GM18519 (cell line): ENCODE data around the gene DYNLL2.
"Not testable (repeated sequence)": the region's sequence is repeated elsewhere in the genome, so short reads cannot be mapped to it uniquely, and the experiment has no call there.

Experiments
- ATAC-seq: cut with Tn5 transposase; IDR thresholded peaks from one replicate; pipeline ENCODE4 v1.9.1; 2021; ENCODE audit warnings: mild to moderate bottlenecking, moderate library complexity; ENCODE audit not compliant: unreplicated experiment, low FRiP score

Gene DYNLL2

GRCh38 chr17:58097384-58098088 is 14.3 kb downstream of the DYNLL2 start:
- no peak for ATAC-seq

GRCh38 chr17:58100506-58100905 is 17.3 kb downstream of the DYNLL2 start:
- ATAC-seq: no peak

- not testable (repeated sequence) for ATAC-seq
These were observed 18.7 kb downstream of the DYNLL2 start for GRCh38 chr17:58101898-58102297.

- no peak for ATAC-seq
These were observed 21.9 kb downstream of the DYNLL2 start for GRCh38 chr17:58105093-58105492.

DNA sequence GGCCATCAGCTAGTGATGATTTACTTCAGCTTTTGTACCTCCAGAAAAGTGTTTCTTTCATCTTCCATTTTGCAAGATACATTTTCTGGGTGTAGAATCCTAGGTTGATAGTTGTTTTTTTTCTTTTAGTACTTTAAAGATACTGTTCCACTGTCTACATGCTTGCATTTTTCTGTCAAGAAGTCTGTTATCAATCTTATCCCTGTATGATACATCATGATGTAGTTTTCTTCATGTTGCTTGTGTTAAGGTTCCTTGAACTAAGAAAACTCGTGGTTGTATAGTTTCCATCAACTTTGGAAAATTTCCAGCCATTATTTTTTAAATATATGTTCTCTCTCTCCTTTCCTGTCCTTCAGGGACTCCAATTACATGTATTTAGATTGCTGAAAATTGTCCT is 24.1 kb downstream of the DYNLL2 start:
- ATAC-seq: no peak

GRCh38 chr17:58109197-58109596 is 26.0 kb downstream of the DYNLL2 start:
- no peak for ATAC-seq

- ATAC-seq: no peak
These were observed 26.8 kb downstream of the DYNLL2 start for GRCh38 chr17:58110012-58110411.

DNA sequence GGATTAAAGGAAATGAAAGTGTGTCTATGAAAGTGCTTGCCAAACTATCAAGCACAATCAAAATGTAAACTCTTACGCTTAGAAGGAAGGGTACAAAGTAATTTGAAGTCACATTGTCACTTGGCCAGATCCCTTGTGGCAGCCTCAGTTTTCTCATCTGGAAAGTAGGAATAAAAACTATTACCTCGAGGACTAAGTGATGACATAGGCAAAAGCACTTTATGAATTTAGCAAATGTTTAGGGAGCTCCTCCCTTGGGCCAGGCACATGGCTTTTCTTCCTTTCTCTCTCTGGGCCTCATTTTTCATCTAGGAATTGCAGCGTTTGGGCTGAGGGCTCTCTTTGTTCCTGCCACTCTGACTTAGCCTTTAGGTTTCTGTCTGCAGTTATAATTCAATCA is 28.5 kb downstream of the DYNLL2 start:
- no peak for ATAC-seq

DNA sequence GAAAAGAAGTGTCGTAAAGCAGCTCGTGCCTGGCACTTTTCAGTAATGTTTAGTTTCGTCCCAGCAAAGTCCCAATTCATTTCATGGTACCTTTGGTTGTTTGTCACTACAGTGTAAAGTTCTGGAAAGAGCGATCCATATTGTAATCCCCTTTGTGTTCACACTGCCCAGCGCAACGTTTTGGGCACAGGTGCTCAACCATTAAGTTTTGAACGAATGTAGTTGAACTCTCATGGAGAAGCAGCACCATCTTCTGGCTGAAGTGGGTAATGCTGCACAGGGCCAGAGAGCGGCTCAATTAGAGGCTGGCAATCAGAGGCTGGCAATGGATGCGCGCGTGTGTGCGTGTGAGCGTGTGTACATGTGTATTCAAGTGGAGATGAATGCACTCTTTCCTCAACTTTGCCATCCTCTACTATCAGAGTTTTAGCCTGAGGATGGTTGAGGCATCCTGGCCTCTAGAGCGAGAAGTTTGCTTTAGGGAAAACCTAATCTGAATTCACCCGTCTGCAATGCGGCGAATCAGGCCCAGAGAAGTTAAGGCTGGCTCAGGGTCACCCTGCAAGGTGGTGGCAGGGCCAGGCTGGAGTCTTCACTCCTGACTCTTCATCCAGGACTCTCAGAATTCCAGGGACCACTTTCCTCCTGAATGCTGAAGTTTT is 29.9 kb downstream of the DYNLL2 start:
- no peak for ATAC-seq

DNA sequence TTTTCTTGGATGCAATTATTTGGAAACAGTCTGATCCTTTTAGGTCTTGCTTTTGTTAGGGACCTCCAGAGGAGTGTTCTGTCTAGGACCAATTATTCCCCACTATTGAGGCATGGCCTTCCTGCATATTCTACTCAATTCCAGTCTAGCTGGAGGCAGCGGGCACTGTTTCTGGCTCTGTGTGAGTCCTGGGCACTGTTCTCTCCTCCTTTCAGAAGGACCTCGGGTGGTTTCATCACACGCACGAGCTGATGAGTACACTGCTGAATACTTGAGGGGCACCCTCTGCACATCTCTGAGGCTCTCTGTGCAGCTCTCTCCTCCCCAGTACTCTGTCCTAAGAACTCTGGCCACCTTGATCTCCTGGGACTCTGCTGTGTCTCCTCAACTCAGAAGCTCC is 30.7 kb downstream of the DYNLL2 start:
- ATAC-seq: no peak

- ATAC-seq: no peak
These were observed 34.2 kb downstream of the DYNLL2 start for GRCh38 chr17:58117382-58117781.

- no peak for ATAC-seq
These were observed 36.3 kb downstream of the DYNLL2 start for GRCh38 chr17:58119491-58119890.

- ATAC-seq: no peak
These were observed 37.1 kb downstream of the DYNLL2 start for GRCh38 chr17:58120195-58120822.

GRCh38 chr17:58121925-58122324 is 38.7 kb downstream of the DYNLL2 start:
- no peak for ATAC-seq

GRCh38 chr17:58127846-58128245 is 44.6 kb downstream of the DYNLL2 start:
- no peak for ATAC-seq

DNA sequence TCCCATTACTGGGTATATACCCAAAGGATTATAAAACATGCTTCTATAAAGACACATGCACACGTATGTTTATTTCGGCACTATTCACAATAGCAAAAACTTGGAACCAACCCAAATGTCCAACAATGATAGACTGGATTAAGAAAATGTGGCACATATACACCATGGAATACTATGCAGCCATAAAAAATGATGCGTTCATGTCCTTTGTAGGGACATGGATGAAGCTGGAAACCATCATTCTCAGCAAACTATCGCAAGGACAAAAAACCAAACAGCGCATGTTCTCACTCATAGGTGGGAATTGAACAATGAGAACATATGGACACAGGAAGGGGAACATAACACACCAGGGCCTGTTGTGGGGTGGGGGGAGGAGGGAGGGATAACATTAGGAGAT is 49.5 kb downstream of the DYNLL2 start:
- not testable (repeated sequence) for ATAC-seq

GRCh38 chr17:58136669-58137279 is 53.6 kb downstream of the DYNLL2 start:
- no peak for ATAC-seq

- ATAC-seq: no peak
These were observed 58.3 kb downstream of the DYNLL2 start for GRCh38 chr17:58141505-58141904.

- ATAC-seq: not testable (repeated sequence)
These were observed 60.1 kb downstream of the DYNLL2 start for GRCh38 chr17:58143335-58143734.

DNA sequence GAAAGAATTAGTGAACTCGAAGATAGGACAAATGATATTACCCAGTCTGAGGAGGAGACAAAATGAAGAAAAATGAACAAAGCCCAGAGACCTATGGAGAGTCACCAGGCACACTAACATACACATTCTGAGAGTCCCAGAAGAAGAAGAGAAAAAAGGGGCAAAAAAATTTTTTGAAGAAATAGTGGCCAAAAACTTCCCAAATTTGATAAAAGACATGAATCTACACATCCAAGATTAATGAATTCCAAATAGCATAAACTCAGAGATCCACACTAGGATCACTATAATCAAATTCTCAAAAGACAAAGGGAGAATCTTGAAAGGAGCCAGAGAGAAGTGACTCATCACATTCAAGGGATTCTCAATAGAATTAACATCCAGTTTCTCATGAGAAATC is 61.6 kb downstream of the DYNLL2 start:
- ATAC-seq: no peak
